ENCODE results near the gene SRSF9. TPM values are rescaled to one million over a fixed set of nuclear protein-coding genes. Genes with fewer than 3 reads are reported as not detected.

SRSF9 gene
- total and polyA plus RNA-seq, 2 of the 13 experiments (the other 11 are each of a cell fraction or from before 2014, with no cell fraction given) = 125 to 144 TPM

- TF ChIP-seq, protein P1, sequence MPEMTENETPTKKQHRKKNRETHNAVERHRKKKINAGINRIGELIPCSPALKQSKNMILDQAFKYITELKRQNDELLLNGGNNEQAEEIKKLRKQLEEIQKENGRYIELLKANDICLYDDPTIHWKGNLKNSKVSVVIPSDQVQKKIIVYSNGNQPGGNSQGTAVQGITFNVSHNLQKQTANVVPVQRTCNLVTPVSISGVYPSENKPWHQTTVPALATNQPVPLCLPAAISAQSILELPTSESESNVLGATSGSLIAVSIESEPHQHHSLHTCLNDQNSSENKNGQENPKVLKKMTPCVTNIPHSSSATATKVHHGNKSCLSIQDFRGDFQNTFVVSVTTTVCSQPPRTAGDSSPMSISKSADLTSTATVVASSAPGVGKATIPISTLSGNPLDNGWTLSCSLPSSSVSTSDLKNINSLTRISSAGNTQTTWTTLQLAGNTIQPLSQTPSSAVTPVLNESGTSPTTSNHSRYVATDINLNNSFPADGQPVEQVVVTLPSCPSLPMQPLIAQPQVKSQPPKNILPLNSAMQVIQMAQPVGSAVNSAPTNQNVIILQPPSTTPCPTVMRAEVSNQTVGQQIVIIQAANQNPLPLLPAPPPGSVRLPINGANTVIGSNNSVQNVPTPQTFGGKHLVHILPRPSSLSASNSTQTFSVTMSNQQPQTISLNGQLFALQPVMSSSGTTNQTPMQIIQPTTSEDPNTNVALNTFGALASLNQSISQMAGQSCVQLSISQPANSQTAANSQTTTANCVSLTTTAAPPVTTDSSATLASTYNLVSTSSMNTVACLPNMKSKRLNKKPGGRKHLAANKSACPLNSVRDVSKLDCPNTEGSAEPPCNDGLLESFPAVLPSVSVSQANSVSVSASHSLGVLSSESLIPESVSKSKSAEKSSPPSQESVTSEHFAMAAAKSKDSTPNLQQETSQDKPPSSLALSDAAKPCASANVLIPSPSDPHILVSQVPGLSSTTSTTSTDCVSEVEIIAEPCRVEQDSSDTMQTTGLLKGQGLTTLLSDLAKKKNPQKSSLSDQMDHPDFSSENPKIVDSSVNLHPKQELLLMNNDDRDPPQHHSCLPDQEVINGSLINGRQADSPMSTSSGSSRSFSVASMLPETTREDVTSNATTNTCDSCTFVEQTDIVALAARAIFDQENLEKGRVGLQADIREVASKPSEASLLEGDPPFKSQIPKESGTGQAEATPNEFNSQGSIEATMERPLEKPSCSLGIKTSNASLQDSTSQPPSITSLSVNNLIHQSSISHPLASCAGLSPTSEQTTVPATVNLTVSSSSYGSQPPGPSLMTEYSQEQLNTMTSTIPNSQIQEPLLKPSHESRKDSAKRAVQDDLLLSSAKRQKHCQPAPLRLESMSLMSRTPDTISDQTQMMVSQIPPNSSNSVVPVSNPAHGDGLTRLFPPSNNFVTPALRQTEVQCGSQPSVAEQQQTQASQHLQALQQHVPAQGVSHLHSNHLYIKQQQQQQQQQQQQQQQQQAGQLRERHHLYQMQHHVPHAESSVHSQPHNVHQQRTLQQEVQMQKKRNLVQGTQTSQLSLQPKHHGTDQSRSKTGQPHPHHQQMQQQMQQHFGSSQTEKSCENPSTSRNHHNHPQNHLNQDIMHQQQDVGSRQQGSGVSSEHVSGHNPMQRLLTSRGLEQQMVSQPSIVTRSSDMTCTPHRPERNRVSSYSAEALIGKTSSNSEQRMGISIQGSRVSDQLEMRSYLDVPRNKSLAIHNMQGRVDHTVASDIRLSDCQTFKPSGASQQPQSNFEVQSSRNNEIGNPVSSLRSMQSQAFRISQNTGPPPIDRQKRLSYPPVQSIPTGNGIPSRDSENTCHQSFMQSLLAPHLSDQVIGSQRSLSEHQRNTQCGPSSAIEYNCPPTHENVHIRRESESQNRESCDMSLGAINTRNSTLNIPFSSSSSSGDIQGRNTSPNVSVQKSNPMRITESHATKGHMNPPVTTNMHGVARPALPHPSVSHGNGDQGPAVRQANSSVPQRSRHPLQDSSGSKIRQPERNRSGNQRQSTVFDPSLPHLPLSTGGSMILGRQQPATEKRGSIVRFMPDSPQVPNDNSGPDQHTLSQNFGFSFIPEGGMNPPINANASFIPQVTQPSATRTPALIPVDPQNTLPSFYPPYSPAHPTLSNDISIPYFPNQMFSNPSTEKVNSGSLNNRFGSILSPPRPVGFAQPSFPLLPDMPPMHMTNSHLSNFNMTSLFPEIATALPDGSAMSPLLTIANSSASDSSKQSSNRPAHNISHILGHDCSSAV (CRISPR knock-in tag; IDR thresholded peaks at IDR 0.05; ENCODE audit: borderline replicate concordance) = no peak
Observed at GRCh38 chr12:120457133-120457532, 12.4 kb downstream of the SRSF9 start (continued).

DNA sequence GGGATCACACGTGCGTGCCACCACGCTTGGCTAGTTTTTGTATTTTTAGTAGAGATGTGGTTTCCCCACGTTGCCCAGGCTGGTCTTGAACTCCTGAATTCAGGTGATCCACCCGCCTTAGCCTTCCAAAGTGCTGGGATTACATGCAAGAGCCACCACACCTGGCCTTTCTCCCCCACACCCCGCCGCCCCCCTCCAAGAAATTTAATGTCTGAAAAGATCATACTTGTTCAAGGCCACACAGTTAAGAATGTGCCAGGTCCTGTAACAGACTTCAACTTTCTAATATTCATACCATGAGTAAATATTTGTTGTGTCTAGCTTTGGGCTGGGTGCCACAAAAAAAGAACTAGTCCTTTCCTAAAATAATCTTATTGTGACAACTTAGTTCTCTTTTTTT is 14.2 kb downstream of the SRSF9 start:
- BruUV-seq (replicated peaks) = no TSS peak

More for the DNA sequence above, 14.2 kb downstream of the SRSF9 start:
- no peak overlapping the region for H2AFZ ChIP-seq (ENCODE audit: low read length)
- ATAC-seq (no peak), FAIRE-seq (no peak), DNase-seq (ENCODE audit: low spot score) (no peak)
- H3K9ac ChIP-seq (ENCODE audit: insufficient read depth, low read depth, low read length) = no peak overlapping the region
- H3K4me1 ChIP-seq (ENCODE audit: insufficient read depth, low read length) = no peaks in the 10 kb centered on the region
- peaks cover under 1% of the 10 kb centered on the region for H3K79me2 ChIP-seq (ENCODE audit: insufficient read depth, low read length)
- H3K36me3 ChIP-seq (replicated peaks in 1 of 2; ENCODE audit: control insufficient read depth in 1 of 2, insufficient read depth in 2 of 2, low read length in 2 of 2) = peaks cover 24 to 53% of the 10 kb centered on the region in 2 experiments
- no peaks in the 10 kb centered on the region for H3K9me3 ChIP-seq (ENCODE audit: low read length)
- 100% methylated on average over 7 of the region's 7 CpGs for WGBS (ENCODE audit: low lambda C conversion rate)
- intact Hi-C loops (cut with micrococcal nuclease; ENCODE audit: unreplicated experiment) = loop anchor here (5.0 kb wide), 1 partner anchor 77 kb away; the partner anchor contains the start of gene RNF10
- ChIA-PET POLR2A (no interaction called here), CTCF (ENCODE audit: low intra/inter-chr PET ratio, low total read pairs) (no interaction called here)
- H3K27me3 ChIP-seq (ENCODE audit: control insufficient read depth in 1 of 2, insufficient read depth in 2 of 2, low read length in 2 of 2) = no peaks in the 10 kb centered on the region
- no peak overlapping the region for H3K4me2 ChIP-seq (ENCODE audit: low read depth, low read length)
- H3K4me3 ChIP-seq (replicated peaks in 1 of 3; ENCODE audit: insufficient read depth in 1 of 3, low read depth in 2 of 3, low read length in 3 of 3) = no peak overlapping the region
- no peak overlapping the region for H3K27ac ChIP-seq (ENCODE audit: extremely low read length, insufficient read depth, low read length)
- H4K20me1 ChIP-seq (ENCODE audit: insufficient read depth, low read length) = 0 out of 2 replicates have a peak, but pooled peaks cover 9% of the 10 kb centered on the region
- in situ Hi-C loops (cut with HindIII; ENCODE audit: extremely low pct_ligation_motif_present, low pct_unique_long_range_greater_than_20kb) = no loop called here
- no peak for TF ChIP-seq MAFG (CRISPR knock-in tag; IDR thresholded peaks at IDR 0.05)

Measured in HepG2 (cell line).